K562 (cell line): Measurements from ENCODE around the gene DNAH17. TPM values are rescaled to one million over a fixed set of nuclear protein-coding genes. Genes with fewer than 3 reads are reported as not detected.

Experiments used
- ATF7 ChIP-seq: fragments of 450-650 bp; IDR thresholded peaks from 2 replicates; pipeline ENCODE4 v1.7.1; 2014; ENCODE audit warnings: mild to moderate bottlenecking, moderate library complexity
- BRD9 ChIP-seq: fragments of 450-650 bp; IDR thresholded peaks from 2 replicates; pipeline ENCODE4 v1.6.1; 2018; ENCODE audit warnings: low read depth; ENCODE audit not compliant: partially characterized antibody
- E2F3 ChIP-seq: fragments of 250-450 bp; sonication (Bioruptor Pico); IDR thresholded peaks from 2 replicates; pipeline ENCODE4 v1.4.0; 2020; ENCODE audit warnings: mild to moderate bottlenecking
- HCFC1 ChIP-seq: IDR thresholded peaks from 2 replicates; pipeline ENCODE4 v1.6.1; 2012; ENCODE audit warnings: low read depth, low read length, improper control_type of control experiment
- HDAC2 ChIP-seq: fragments of 450-650 bp; IDR thresholded peaks from 2 replicates; pipeline ENCODE4 v1.6.1; 2016; ENCODE audit warnings: mild to moderate bottlenecking
- HLTF ChIP-seq: fragments of 450-650 bp; IDR thresholded peaks from 2 replicates; pipeline ENCODE4 v1.6.1; 2016
- MTA1 ChIP-seq: fragments of 450-650 bp; IDR thresholded peaks from 2 replicates; pipeline ENCODE4 v1.6.1; 2017; ENCODE audit warnings: borderline replicate concordance
- PCBP2 ChIP-seq: fragments of 200-400 bp; formaldehyde crosslinking; IDR thresholded peaks from 2 replicates; pipeline ENCODE4 v1.6.1; 2018; ENCODE audit warnings: low read length, low read depth, mild to moderate bottlenecking, moderate library complexity; ENCODE audit not compliant: poor library complexity, severe bottlenecking
- RBFOX2 ChIP-seq: fragments of 200-400 bp; formaldehyde crosslinking; IDR thresholded peaks from 2 replicates; pipeline ENCODE4 v1.6.1; 2017; ENCODE audit warnings: low read depth, mild to moderate bottlenecking, low read length, moderate library complexity
- RBM15 ChIP-seq: fragments of 200-400 bp; formaldehyde crosslinking; IDR thresholded peaks from 2 replicates; pipeline ENCODE4 v1.6.1; 2018; ENCODE audit warnings: mild to moderate bottlenecking, low read length, moderate library complexity; ENCODE audit not compliant: insufficient read depth
- RREB1 ChIP-seq: fragments of 250-450 bp; sonication (Bioruptor Pico); IDR thresholded peaks from 2 replicates; pipeline ENCODE4 v1.4.0; 2020
- SOX6 ChIP-seq: fragments of 450-650 bp; IDR thresholded peaks from 2 replicates; pipeline ENCODE4 v1.6.1; 2014; ENCODE audit warnings: mild to moderate bottlenecking
- TCFL5 ChIP-seq: fragments of 250-450 bp; sonication (Bioruptor Pico); conservative IDR thresholded peaks from 2 replicates; pipeline ENCODE4 v1.6.1; 2021; ENCODE audit warnings: mild to moderate bottlenecking, moderate library complexity, matching md5 sums
- ZFP30 ChIP-seq: fragments of 250-450 bp; sonication (Bioruptor Pico); IDR thresholded peaks from 2 replicates; pipeline ENCODE4 v1.8.0; 2022; ENCODE audit warnings: moderate library complexity, mild to moderate bottlenecking, inconsistent platforms, borderline replicate concordance
- ZFP36 ChIP-seq: fragments of 150-350 bp; IDR thresholded peaks from 2 replicates; pipeline ENCODE4 v1.6.1; 2018; ENCODE audit warnings: low read length, low read depth; ENCODE audit not compliant: partially characterized antibody
- ZKSCAN3 ChIP-seq: fragments of 250-450 bp; sonication (Bioruptor Pico); IDR thresholded peaks from 2 replicates; pipeline ENCODE4 v1.4.0; 2020
- ZNF140 ChIP-seq: fragments of 250-450 bp; sonication (Bioruptor Pico); IDR thresholded peaks from 2 replicates; pipeline ENCODE4 v1.8.0; 2021; ENCODE audit warnings: moderate library complexity, mild to moderate bottlenecking, inconsistent platforms
- ZNF217 ChIP-seq: sonication (generic); formaldehyde crosslinking; IDR thresholded peaks from 2 replicates; pipeline ENCODE4 v1.8.0; 2022; ENCODE audit warnings: mild to moderate bottlenecking, missing genetic modification reagents
- ZNF263 ChIP-seq: sonication (generic); formaldehyde crosslinking; IDR thresholded peaks from 2 replicates; pipeline ENCODE4 v1.8.0; 2022; ENCODE audit warnings: mild to moderate bottlenecking, missing genetic modification reagents, borderline replicate concordance
- ZNF57 ChIP-seq: fragments of 450-650 bp; formaldehyde crosslinking; IDR thresholded peaks from 2 replicates; pipeline ENCODE4 v1.4.0; 2020; ENCODE audit warnings: mild to moderate bottlenecking, moderate library complexity
- polyA plus RNA-seq, 8 experiments: library from polyadenylated mRNA; depleted of rRNA in 4 of 8; stranded (reverse) in 5 of 8; unstranded in 3 of 8; fragments of >200 nt; fragmentation: Nextera tagmentation in 2 of 8; fragmentation: Illumina TruSeq in 1 of 8; extraction: Ambion mirVana in 2 of 8; extraction: Trizol in 1 of 8; gene quantifications; 2 replicates each; pipeline versions ENCODE4 v1.2.1 to v1.2.3, GENCODE V29; 2011 to 2014; ENCODE audit warnings: inconsistent platforms in 1 of 8, missing spikeins in 1 of 8
- total RNA-seq, 7 experiments: library from RNA; depleted of rRNA in 6 of 7; stranded (reverse); fragments of >200 nt in 6 of 7; fragmentation: Illumina TruSeq in 2 of 7; extraction: Trizol in 2 of 7; gene quantifications; 2 replicates each; pipeline versions ENCODE4 v1.2.1 to v1.2.3, GENCODE V29; 2011 to 2021; ENCODE audit warnings: low replicate concordance in 1 of 7
- TF ChIP-seq, protein P1 (sequence below): fragments of 250-450 bp; sonication (Bioruptor Pico); IDR thresholded peaks from 2 replicates; pipeline ENCODE4 v1.4.0; 2020
- TF ChIP-seq, protein P2 (sequence below): fragments of 250-450 bp; sonication (Bioruptor Pico); IDR thresholded peaks from 2 replicates; pipeline ENCODE4 v1.5.1; 2021; ENCODE audit warnings: mild to moderate bottlenecking

The DNAH17 gene
- total and polyA plus RNA-seq, 9 of the 15 experiments (the other 6 are each of a cell fraction or from before 2014, with no cell fraction given): under 0.01 to 0.06 (median 0.03) TPM; not detected in 5

- no peak for TF ChIP-seq BRD9
- no peak for TF ChIP-seq ZNF57 (CRISPR knock-in tag)
- no peak for TF ChIP-seq ZKSCAN3 (CRISPR knock-in tag)
- TF ChIP-seq HCFC1: no peak
- no peak for TF ChIP-seq SOX6
- TF ChIP-seq ZFP30: no peak
- TF ChIP-seq, protein P1, sequence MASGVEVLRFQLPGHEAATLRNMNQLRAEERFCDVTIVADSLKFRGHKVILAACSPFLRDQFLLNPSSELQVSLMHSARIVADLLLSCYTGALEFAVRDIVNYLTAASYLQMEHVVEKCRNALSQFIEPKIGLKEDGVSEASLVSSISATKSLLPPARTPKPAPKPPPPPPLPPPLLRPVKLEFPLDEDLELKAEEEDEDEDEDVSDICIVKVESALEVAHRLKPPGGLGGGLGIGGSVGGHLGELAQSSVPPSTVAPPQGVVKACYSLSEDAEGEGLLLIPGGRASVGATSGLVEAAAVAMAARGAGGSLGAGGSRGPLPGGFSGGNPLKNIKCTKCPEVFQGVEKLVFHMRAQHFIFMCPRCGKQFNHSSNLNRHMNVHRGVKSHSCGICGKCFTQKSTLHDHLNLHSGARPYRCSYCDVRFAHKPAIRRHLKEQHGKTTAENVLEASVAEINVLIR (CRISPR knock-in tag): no peak
- no peak for TF ChIP-seq RBM15
- peak; percentile 56; the same call in 1 of the 2 replicates for TF ChIP-seq ATF7
- no peak for TF ChIP-seq HDAC2
- TF ChIP-seq E2F3 (CRISPR knock-in tag): no peak
- TF ChIP-seq ZNF217: no peak
- TF ChIP-seq ZNF140 (CRISPR knock-in tag): no peak
- no peak for TF ChIP-seq TCFL5 (CRISPR knock-in tag)
- TF ChIP-seq, protein P2, sequence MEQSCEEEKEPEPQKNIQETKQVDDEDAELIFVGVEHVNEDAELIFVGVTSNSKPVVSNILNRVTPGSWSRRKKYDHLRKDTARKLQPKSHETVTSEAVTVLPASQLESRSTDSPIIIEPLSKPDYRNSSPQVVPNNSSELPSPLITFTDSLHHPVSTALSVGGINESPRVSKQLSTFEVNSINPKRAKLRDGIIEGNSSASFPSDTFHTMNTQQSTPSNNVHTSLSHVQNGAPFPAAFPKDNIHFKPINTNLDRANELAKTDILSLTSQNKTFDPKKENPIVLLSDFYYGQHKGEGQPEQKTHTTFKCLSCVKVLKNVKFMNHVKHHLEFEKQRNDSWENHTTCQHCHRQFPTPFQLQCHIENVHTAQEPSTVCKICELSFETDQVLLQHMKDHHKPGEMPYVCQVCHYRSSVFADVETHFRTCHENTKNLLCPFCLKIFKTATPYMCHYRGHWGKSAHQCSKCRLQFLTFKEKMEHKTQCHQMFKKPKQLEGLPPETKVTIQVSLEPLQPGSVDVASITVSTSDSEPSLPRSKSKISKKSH (CRISPR knock-in tag): no peak
- TF ChIP-seq HLTF: no peak
- TF ChIP-seq MTA1: no peak
- peak; percentile 70; the same call in 1 of the 2 replicates for TF ChIP-seq ZNF263 (CRISPR knock-in tag)
- no peak for TF ChIP-seq RREB1 (CRISPR knock-in tag)
- no peak for TF ChIP-seq ZFP36
- no peak for TF ChIP-seq PCBP2
- TF ChIP-seq RBFOX2: no peak
Observed at GRCh38 chr17:78421534-78422266, 155.5 kb downstream of the DNAH17 start (continued).
